NCI-H526 (cell line): Measurements from ENCODE around the gene DYNC2I2.
"Not testable (repeated sequence)": the region's sequence is repeated elsewhere in the genome, so short reads cannot be mapped to it uniquely, and the experiment has no call there.

Experiments
- DNase-seq, 2 experiments: peaks; one replicate each; lab custom pipeline; 2025; lab: John Stamatoyannopoulos, UW

Gene DYNC2I2

GRCh38 chr9:128615571-128615970, 41.1 kb downstream of the DYNC2I2 start:
- no peak for DNase-seq

GRCh38 chr9:128614728-128615127, 41.9 kb downstream of the DYNC2I2 start:
- DNase-seq, result no peak

GRCh38 chr9:128611600-128612394, 44.9 kb downstream of the DYNC2I2 start:
- no peak for DNase-seq

GRCh38 chr9:128610897-128611296, 45.8 kb downstream of the DYNC2I2 start:
- no peak for DNase-seq

- DNase-seq, result no peak
These were observed 48.9 kb downstream of the DYNC2I2 start for GRCh38 chr9:128607642-128608350.

- no peak for DNase-seq
These were observed 53.0 kb downstream of the DYNC2I2 start for GRCh38 chr9:128603697-128604096.

- DNase-seq, result no peak
These were observed 56.5 kb downstream of the DYNC2I2 start for GRCh38 chr9:128600099-128600498.

GRCh38 chr9:128595471-128595870, 61.2 kb downstream of the DYNC2I2 start:
- DNase-seq, result no peak

- no peak for DNase-seq
These were observed 62.8 kb downstream of the DYNC2I2 start for GRCh38 chr9:128593856-128594255.

GRCh38 chr9:128593039-128593438, 63.6 kb downstream of the DYNC2I2 start:
- no peak for DNase-seq

- DNase-seq, result no peak
These were observed 67.9 kb downstream of the DYNC2I2 start for GRCh38 chr9:128588581-128589233.

GRCh38 chr9:128587453-128587852, 69.2 kb downstream of the DYNC2I2 start:
- DNase-seq, result no peak

- not testable (repeated sequence) for DNase-seq
These were observed 69.7 kb downstream of the DYNC2I2 start for GRCh38 chr9:128586934-128587333.

GRCh38 chr9:128585155-128585554, 71.5 kb downstream of the DYNC2I2 start:
- DNase-seq, result not testable (repeated sequence)
